Measurements from ENCODE around the gene LYRM1. TPM values are rescaled to one million over a fixed set of nuclear protein-coding genes. Genes with fewer than 3 reads are reported as not detected.

LYRM1 gene
- total and polyA plus RNA-seq, 10 of the 15 experiments (the other 5 are each of a cell fraction or from before 2014, with no cell fraction given), result 18.4 to 54.4 (median 38.0) TPM

GRCh38 chr16:20865420-20866131 lies 35.0 kb upstream of the LYRM1 start (continued):
- TF ChIP-seq, protein P1, sequence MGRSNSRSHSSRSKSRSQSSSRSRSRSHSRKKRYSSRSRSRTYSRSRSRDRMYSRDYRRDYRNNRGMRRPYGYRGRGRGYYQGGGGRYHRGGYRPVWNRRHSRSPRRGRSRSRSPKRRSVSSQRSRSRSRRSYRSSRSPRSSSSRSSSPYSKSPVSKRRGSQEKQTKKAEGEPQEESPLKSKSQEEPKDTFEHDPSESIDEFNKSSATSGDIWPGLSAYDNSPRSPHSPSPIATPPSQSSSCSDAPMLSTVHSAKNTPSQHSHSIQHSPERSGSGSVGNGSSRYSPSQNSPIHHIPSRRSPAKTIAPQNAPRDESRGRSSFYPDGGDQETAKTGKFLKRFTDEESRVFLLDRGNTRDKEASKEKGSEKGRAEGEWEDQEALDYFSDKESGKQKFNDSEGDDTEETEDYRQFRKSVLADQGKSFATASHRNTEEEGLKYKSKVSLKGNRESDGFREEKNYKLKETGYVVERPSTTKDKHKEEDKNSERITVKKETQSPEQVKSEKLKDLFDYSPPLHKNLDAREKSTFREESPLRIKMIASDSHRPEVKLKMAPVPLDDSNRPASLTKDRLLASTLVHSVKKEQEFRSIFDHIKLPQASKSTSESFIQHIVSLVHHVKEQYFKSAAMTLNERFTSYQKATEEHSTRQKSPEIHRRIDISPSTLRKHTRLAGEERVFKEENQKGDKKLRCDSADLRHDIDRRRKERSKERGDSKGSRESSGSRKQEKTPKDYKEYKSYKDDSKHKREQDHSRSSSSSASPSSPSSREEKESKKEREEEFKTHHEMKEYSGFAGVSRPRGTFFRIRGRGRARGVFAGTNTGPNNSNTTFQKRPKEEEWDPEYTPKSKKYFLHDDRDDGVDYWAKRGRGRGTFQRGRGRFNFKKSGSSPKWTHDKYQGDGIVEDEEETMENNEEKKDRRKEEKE (IDR thresholded peaks at IDR 0.05), result no peak
- TF ChIP-seq, protein P2, sequence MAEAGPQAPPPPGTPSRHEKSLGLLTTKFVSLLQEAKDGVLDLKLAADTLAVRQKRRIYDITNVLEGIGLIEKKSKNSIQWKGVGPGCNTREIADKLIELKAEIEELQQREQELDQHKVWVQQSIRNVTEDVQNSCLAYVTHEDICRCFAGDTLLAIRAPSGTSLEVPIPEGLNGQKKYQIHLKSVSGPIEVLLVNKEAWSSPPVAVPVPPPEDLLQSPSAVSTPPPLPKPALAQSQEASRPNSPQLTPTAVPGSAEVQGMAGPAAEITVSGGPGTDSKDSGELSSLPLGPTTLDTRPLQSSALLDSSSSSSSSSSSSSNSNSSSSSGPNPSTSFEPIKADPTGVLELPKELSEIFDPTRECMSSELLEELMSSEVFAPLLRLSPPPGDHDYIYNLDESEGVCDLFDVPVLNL (IDR thresholded peaks at IDR 0.05; ENCODE audit: low read depth, low read length), result no peak
- TF ChIP-seq TCF7 (IDR thresholded peaks at IDR 0.05; ENCODE audit: borderline replicate concordance) (no peak; the same call in 1 of the 2 replicates), SKIL (IDR thresholded peaks at IDR 0.05; ENCODE audit: low read depth, poor library complexity, severe bottlenecking) (peak; percentile 97), ZNF217 (IDR thresholded peaks at IDR 0.05) (no peak), CHD2 (IDR thresholded peaks at IDR 0.05; ENCODE audit: borderline replicate concordance, low read depth, low read length) (no peak), CREM (IDR thresholded peaks at IDR 0.05; ENCODE audit: low read depth) (peak; percentile 83), CREB1 (IDR thresholded peaks at IDR 0.05; ENCODE audit: low read depth) (no peak), DPF2 (IDR thresholded peaks at IDR 0.05) (peak; percentile 64; the same call in 1 of the 2 replicates), RAD21 (IDR thresholded peaks at IDR 0.05; ENCODE audit: insufficient read depth, low read depth, low read length) (no peak), CBFB (IDR thresholded peaks at IDR 0.05; ENCODE audit: low read depth) (0 out of 2 replicates have a peak, but pooled peaks have one; percentile 38), ZNF274 (IDR thresholded peaks at IDR 0.05; ENCODE audit: insufficient read depth, insufficient read length) (no peak), ATF2 (IDR thresholded peaks at IDR 0.05; ENCODE audit: low read length) (peak; percentile 84), RCOR1 (conservative IDR thresholded peaks at IDR 0.05; ENCODE audit: low read depth, low read length) (no peak), STAT1 (conservative IDR thresholded peaks at IDR 0.05) (no peak), SIX5 (IDR thresholded peaks at IDR 0.05; ENCODE audit: low read depth, low read length, severe bottlenecking) (no peak), RB1 (IDR thresholded peaks at IDR 0.05; ENCODE audit: borderline replicate concordance) (no peak), KAT2A (conservative IDR thresholded peaks at IDR 0.05; ENCODE audit: control insufficient read depth, low read depth, low read length) (no peak), ETV6 (conservative IDR thresholded peaks at IDR 0.05 in 1 of 2, IDR thresholded peaks at IDR 0.05 in 1 of 2; ENCODE audit: borderline replicate concordance in 1 of 2, low read depth in 1 of 2) (peak in 1 of 2 experiments; percentile 80; a peak in 2 of 4 replicates), IKZF1 (conservative IDR thresholded peaks at IDR 0.05) (peak; percentile 64), CBX5 (IDR thresholded peaks at IDR 0.05; ENCODE audit: low read depth) (no peak), MXI1 (IDR thresholded peaks at IDR 0.05; ENCODE audit: low read depth, low read length) (0 out of 2 replicates have a peak, but pooled peaks have one; percentile 23), HDAC6 (IDR thresholded peaks at IDR 0.05; ENCODE audit: unreplicated experiment) (no peak), NBN (IDR thresholded peaks at IDR 0.05) (no peak), IRF4 (IDR thresholded peaks at IDR 0.05; ENCODE audit: low read depth, low read length) (peak; percentile 87; the same call in 1 of the 2 replicates)

Data from GM12878 (cell line).